Astrocyte (in vitro differentiated cells and primary cell): ENCODE measurements around the gene ATG101. TPM values are rescaled to one million over a fixed set of nuclear protein-coding genes. Genes with fewer than 3 reads are reported as not detected.

Experiments used
- DNase-seq: peaks from one replicate; pipeline ENCODE4 v3.0.0-alpha.2; 2010; ENCODE audit warnings: low read depth
- FAIRE-seq: peaks from 2 replicates; lab custom pipeline; 2011; peaks lifted over from hg19 to GRCh38; lab: Jason Lieb, UNC
- H2AFZ ChIP-seq: 2 replicates; pipeline ENCODE4 v1.6.0; 2012; ENCODE audit warnings: low read depth, low read length, inconsistent platforms
- H3K27ac ChIP-seq: 2 replicates; pipeline ENCODE4 v1.5.1; 2011; ENCODE audit warnings: low read depth, low read length, inconsistent platforms
- H3K27me3 ChIP-seq: 2 replicates; pipeline ENCODE4 v1.6.0; 2011; ENCODE audit warnings: low read length, inconsistent platforms; ENCODE audit not compliant: insufficient read depth
- H3K36me3 ChIP-seq: 2 replicates; pipeline ENCODE4 v1.5.1; 2011; ENCODE audit warnings: low read length, inconsistent platforms; ENCODE audit not compliant: insufficient read depth
- H3K4me1 ChIP-seq: 2 replicates; pipeline ENCODE4 v1.5.1; 2011; ENCODE audit warnings: low read length, inconsistent platforms; ENCODE audit not compliant: insufficient read depth
- H3K4me2 ChIP-seq: 2 replicates; pipeline ENCODE4 v1.6.0; 2012; ENCODE audit warnings: low read length, inconsistent platforms
- H3K4me3 ChIP-seq: 2 replicates; pipeline ENCODE4 v1.5.1; 2011; ENCODE audit warnings: low read depth, mild to moderate bottlenecking, low read length, inconsistent platforms; ENCODE audit not compliant: insufficient read depth
- H3K79me2 ChIP-seq: 2 replicates; pipeline ENCODE4 v1.6.0; 2012; ENCODE audit warnings: mild to moderate bottlenecking, low read length, inconsistent platforms; ENCODE audit not compliant: insufficient read depth
- H3K9ac ChIP-seq: 2 replicates; pipeline ENCODE4 v1.6.0; 2012; ENCODE audit warnings: mild to moderate bottlenecking, low read length, inconsistent platforms
- H3K9me3 ChIP-seq: 2 replicates; pipeline ENCODE4 v1.5.1; 2012; ENCODE audit warnings: low read depth, mild to moderate bottlenecking, low read length, inconsistent platforms; ENCODE audit not compliant: insufficient read depth
- H4K20me1 ChIP-seq: 2 replicates; pipeline ENCODE4 v1.6.0; 2012; ENCODE audit warnings: low read length, inconsistent platforms; ENCODE audit not compliant: insufficient read depth
- H3K27ac Mint-ChIP-seq: one replicate; pipeline ENCODE4 v1.8.0; 2021; ENCODE audit warnings: mild to moderate bottlenecking, mixed read lengths; ENCODE audit not compliant: unreplicated experiment
- H3K27me3 Mint-ChIP-seq: one replicate; pipeline ENCODE4 v1.8.0; 2021; ENCODE audit warnings: low read depth, mixed read lengths; ENCODE audit not compliant: unreplicated experiment
- H3K36me3 Mint-ChIP-seq: one replicate; pipeline ENCODE4 v1.8.0; 2021; ENCODE audit warnings: low read depth, mixed read lengths; ENCODE audit not compliant: unreplicated experiment
- H3K4me1 Mint-ChIP-seq: one replicate; pipeline ENCODE4 v1.8.0; 2021; ENCODE audit warnings: low read depth, mixed read lengths; ENCODE audit not compliant: unreplicated experiment
- H3K4me3 Mint-ChIP-seq: one replicate; pipeline ENCODE4 v1.8.0; 2021; ENCODE audit warnings: mild to moderate bottlenecking, moderate library complexity, mixed read lengths; ENCODE audit not compliant: unreplicated experiment
- H3K9me3 Mint-ChIP-seq: one replicate; pipeline ENCODE4 v1.8.0; 2021; ENCODE audit warnings: mild to moderate bottlenecking, mixed read lengths; ENCODE audit not compliant: unreplicated experiment
- EZH2 ChIP-seq: IDR thresholded peaks from 2 replicates; pipeline ENCODE4 v1.6.1; 2012; ENCODE audit warnings: mild to moderate bottlenecking, low read length, inconsistent platforms; ENCODE audit not compliant: insufficient read depth
- total RNA-seq: library from RNA; stranded (reverse); gene quantifications from 2 replicates; pipeline ENCODE4 v1.2.1, GENCODE V29; 2021
- TF ChIP-seq, protein P1 (sequence below): IDR thresholded peaks from 2 replicates; pipeline ENCODE4 v1.5.1; 2011; ENCODE audit warnings: low read depth, mild to moderate bottlenecking, inconsistent platforms, low read length, moderate library complexity; ENCODE audit not compliant: insufficient read depth

ATG101 gene
- total RNA-seq, 1 donor from 2014 or later, result 54.2 TPM

DNA sequence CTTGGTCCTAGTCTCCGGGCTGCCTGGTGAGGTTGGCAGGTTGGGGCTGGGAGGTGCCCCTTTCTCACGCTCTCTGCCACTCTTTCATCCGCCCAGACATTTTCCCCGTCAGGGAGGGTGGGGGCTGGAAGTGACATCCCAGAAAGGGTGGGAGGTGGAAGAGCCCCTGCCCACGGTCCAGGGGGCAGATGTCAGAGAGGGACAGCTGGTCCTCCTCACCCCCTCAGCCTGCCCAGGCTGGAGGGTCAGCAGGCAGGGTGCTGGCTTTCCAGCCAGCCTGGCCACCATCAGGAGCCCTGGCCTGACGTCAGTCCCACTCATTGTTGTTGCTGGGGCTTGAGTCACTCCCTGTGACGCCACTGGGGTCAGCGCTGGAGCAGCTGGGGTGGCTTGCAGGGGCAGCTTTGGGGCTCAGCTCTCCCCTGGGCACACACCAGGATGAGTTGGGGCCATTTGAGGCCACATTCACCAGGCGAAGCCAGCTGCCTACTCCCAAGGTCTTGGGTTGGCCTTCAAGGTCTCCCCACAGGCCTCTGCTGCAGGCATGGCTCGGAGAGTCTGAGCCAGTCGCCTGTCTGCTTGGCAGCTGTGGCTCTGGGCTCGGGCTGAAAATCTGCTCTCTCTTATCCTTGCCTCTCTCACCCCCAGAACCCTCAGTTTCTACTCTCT lies 5.7 kb upstream of the ATG101 start:
- H3K4me2 ChIP-seq, result peak overlapping the region; percentile 30
- TF ChIP-seq EZH2, result no peak
- TF ChIP-seq, protein P1, sequence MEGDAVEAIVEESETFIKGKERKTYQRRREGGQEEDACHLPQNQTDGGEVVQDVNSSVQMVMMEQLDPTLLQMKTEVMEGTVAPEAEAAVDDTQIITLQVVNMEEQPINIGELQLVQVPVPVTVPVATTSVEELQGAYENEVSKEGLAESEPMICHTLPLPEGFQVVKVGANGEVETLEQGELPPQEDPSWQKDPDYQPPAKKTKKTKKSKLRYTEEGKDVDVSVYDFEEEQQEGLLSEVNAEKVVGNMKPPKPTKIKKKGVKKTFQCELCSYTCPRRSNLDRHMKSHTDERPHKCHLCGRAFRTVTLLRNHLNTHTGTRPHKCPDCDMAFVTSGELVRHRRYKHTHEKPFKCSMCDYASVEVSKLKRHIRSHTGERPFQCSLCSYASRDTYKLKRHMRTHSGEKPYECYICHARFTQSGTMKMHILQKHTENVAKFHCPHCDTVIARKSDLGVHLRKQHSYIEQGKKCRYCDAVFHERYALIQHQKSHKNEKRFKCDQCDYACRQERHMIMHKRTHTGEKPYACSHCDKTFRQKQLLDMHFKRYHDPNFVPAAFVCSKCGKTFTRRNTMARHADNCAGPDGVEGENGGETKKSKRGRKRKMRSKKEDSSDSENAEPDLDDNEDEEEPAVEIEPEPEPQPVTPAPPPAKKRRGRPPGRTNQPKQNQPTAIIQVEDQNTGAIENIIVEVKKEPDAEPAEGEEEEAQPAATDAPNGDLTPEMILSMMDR, result no peak
- no peaks in the 10 kb centered on the region for H4K20me1 ChIP-seq
- peaks cover 13% of the 10 kb centered on the region for H3K4me1 ChIP-seq
- Mint-ChIP-seq H3K9me3 (no peaks in the 10 kb centered on the region), H3K27ac (no peak overlapping the region), H3K27me3 (peaks cover 23% of the 10 kb centered on the region), H3K36me3 (no peaks in the 10 kb centered on the region), H3K4me1 (no peaks in the 10 kb centered on the region), H3K4me3 (peak overlapping the region; percentile 20)
- no peak overlapping the region for H3K4me3 ChIP-seq
- peak overlapping the region; percentile 68 for H3K9ac ChIP-seq
- H3K27ac ChIP-seq, result peak overlapping the region; percentile 72
- H3K36me3 ChIP-seq, result no peaks in the 10 kb centered on the region
- no peaks in the 10 kb centered on the region for H3K27me3 ChIP-seq
- FAIRE-seq (no peak), DNase-seq (peak; percentile 84)
- peak overlapping the region; percentile 14 for H2AFZ ChIP-seq
- H3K9me3 ChIP-seq, result no peaks in the 10 kb centered on the region
- H3K79me2 ChIP-seq, result no peaks in the 10 kb centered on the region

DNA sequence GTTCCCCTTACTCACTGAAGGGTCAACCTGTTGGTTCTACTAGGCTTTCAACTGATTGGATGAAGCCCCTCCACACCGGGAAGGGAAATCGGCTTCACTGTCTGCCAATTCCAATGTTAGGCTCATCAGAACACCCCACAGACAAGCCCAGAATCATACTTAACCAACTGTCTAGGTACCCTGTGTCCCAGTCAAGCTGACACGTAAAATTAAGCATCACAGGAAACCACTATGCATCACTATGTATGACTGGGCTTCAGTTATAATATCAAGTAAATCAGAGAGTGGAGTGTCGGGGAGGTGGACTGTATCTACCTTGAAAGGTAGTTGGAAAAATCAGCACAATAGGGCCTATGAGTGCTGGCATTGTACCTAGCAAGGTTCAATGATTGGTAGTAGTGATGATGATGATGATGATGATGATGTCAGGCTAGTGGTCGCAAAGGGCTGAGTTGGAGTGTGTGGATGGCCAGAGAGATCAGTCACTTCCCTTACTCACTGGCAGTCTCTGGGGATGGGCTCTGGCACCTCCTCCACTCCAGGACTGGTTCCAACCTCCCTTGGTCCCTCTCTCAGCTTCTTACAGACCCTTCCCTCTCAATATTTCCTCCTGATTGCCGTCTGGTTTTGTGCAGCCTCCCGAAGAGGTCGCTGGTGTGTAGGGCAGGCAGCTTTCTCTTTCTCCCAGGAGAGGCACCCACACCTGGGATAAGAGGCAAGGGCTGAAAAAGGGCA lies 3.3 kb upstream of the ATG101 start:
- peaks cover 18% of the 10 kb centered on the region for H3K79me2 ChIP-seq
- no peaks in the 10 kb centered on the region for H3K36me3 ChIP-seq
- no peak for TF ChIP-seq EZH2
- TF ChIP-seq, protein P1, result no peak
- H4K20me1 ChIP-seq, result peaks cover 14% of the 10 kb centered on the region
- H3K4me2 ChIP-seq, result no peak overlapping the region
- Mint-ChIP-seq H3K27me3 (peaks cover 20% of the 10 kb centered on the region), H3K27ac (no peak overlapping the region), H3K4me3 (peak overlapping the region; percentile 23), H3K36me3 (no peaks in the 10 kb centered on the region), H3K4me1 (peaks cover 4% of the 10 kb centered on the region), H3K9me3 (no peaks in the 10 kb centered on the region)
- peaks cover 21% of the 10 kb centered on the region for H3K4me1 ChIP-seq
- H3K27me3 ChIP-seq, result no peaks in the 10 kb centered on the region
- H3K4me3 ChIP-seq, result no peak overlapping the region
- DNase-seq (no peak), FAIRE-seq (no peak)
- H3K27ac ChIP-seq, result no peak overlapping the region
- H3K9ac ChIP-seq, result no peak overlapping the region
- H3K9me3 ChIP-seq, result no peaks in the 10 kb centered on the region
- peak overlapping the region; percentile 7 for H2AFZ ChIP-seq

DNA sequence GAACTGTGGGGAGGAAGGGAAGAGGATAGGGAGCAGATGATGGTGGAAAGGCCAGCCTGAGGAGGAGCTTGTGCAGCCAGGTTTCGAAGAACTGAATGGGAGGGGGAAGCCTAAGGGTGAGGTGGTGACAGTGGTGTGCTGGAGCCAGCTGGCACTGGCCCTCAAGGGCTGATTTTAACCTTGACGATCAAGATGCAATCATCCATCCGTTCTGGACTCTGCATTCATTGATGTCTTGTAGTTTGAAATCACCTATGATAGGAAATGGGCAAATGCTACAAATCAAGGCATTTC lies 2.8 kb upstream of the ATG101 start:
- Mint-ChIP-seq H3K4me3 (peak overlapping the region; percentile 23), H3K9me3 (no peaks in the 10 kb centered on the region), H3K4me1 (peaks cover 6% of the 10 kb centered on the region), H3K27me3 (peaks cover 20% of the 10 kb centered on the region), H3K27ac (no peak overlapping the region), H3K36me3 (peaks cover under 1% of the 10 kb centered on the region)
- no peak overlapping the region for H3K9ac ChIP-seq
- peaks cover 21% of the 10 kb centered on the region for H3K4me1 ChIP-seq
- H3K27me3 ChIP-seq, result no peaks in the 10 kb centered on the region
- peaks cover 23% of the 10 kb centered on the region for H3K79me2 ChIP-seq
- H3K4me2 ChIP-seq, result no peak overlapping the region
- H3K4me3 ChIP-seq, result no peak overlapping the region
- TF ChIP-seq, protein P1, result no peak
- no peak for TF ChIP-seq EZH2
- H3K36me3 ChIP-seq, result no peaks in the 10 kb centered on the region
- H2AFZ ChIP-seq, result peak overlapping the region; percentile 7
- no peak overlapping the region for H3K27ac ChIP-seq
- H3K9me3 ChIP-seq, result no peaks in the 10 kb centered on the region
- no peak for DNase-seq
- H4K20me1 ChIP-seq, result peaks cover 19% of the 10 kb centered on the region
- no peak for FAIRE-seq
